ENCODE measurements around the gene CPNE5. TPM values are rescaled to one million over a fixed set of nuclear protein-coding genes. Genes with fewer than 3 reads are reported as not detected.

The CPNE5 gene
- polyA plus RNA-seq, 1 donor (not counting 4 experiments of a cell fraction or from before 2014, with no cell fraction given): 0.05 TPM

- dilution Hi-C loops (cut with MboI; ENCODE audit: extremely low pct_ligation_motif_present, low sequenced_read_pairs): no loop called here
- peaks cover 20% of the 10 kb centered on the region for H3K27me3 ChIP-seq (ENCODE audit: control insufficient read depth, extremely low read depth, insufficient read depth, low read length)
- no peaks in the 10 kb centered on the region for H3K36me3 ChIP-seq (ENCODE audit: control insufficient read depth in 2 of 2, extremely low read depth in 1 of 2, insufficient read depth in 2 of 2, low read length in 2 of 2)
- no peak overlapping the region for H3K27ac ChIP-seq (ENCODE audit: control insufficient read depth, insufficient read depth, low read length)
- TF ChIP-seq EZH2 (IDR thresholded peaks at IDR 0.05; ENCODE audit: low read length) (no peak), CTCF (optimal IDR thresholded peaks at IDR 0.05 in 1 of 3, IDR thresholded peaks at IDR 0.05 in 1 of 3, conservative IDR thresholded peaks at IDR 0.05 in 1 of 3; ENCODE audit: extremely low read depth in 1 of 3, insufficient read depth in 2 of 3, low read length in 3 of 3) (peak in 1 of 3 experiments; percentile 32)
- H3K9me3 ChIP-seq (ENCODE audit: control insufficient read depth, low read depth, low read length): no peaks in the 10 kb centered on the region
- no peaks in the 10 kb centered on the region for H4K20me1 ChIP-seq (ENCODE audit: control insufficient read depth, extremely low read depth, insufficient read depth, low read length)
- H3K4me1 ChIP-seq (ENCODE audit: control insufficient read depth, extremely low read depth, insufficient read depth, low read length): no peaks in the 10 kb centered on the region
- no peaks in the 10 kb centered on the region for H3K79me2 ChIP-seq (ENCODE audit: control insufficient read depth, insufficient read depth, low read length)
- FAIRE-seq: no peak
- no peak overlapping the region for H3K9ac ChIP-seq (ENCODE audit: control insufficient read depth, extremely low read depth, insufficient read depth, low read length)
- H3K9me1 ChIP-seq (ENCODE audit: control insufficient read depth, extremely low read depth, insufficient read depth, low read length): no peaks in the 10 kb centered on the region
- no peak overlapping the region for H2AFZ ChIP-seq (ENCODE audit: control insufficient read depth, low read length)
- no peak overlapping the region for H3K4me2 ChIP-seq (ENCODE audit: control insufficient read depth, extremely low read depth, insufficient read depth, low read depth, low read length)
- no peak for DNase-seq (ENCODE audit: low read depth, low spot score)
- no peak overlapping the region for H3K4me3 ChIP-seq (ENCODE audit: control insufficient read depth in 2 of 3, extremely low read depth in 1 of 3, insufficient read depth in 2 of 3, low read depth in 1 of 3, low read length in 3 of 3)
These were observed 29.1 kb downstream of the CPNE5 start for GRCh38 chr6:36809941-36810803.

GRCh38 chr6:36809156-36809555, 30.1 kb downstream of the CPNE5 start:
- Histone ChIP-seq H3K9me3 (ENCODE audit: control insufficient read depth, low read depth, low read length) (no peaks in the 10 kb centered on the region), H3K9ac (ENCODE audit: control insufficient read depth, extremely low read depth, insufficient read depth, low read length) (no peak overlapping the region)

More at GRCh38 chr6:36809156-36809555, 30.1 kb downstream of the CPNE5 start:
- TF ChIP-seq CTCF (optimal IDR thresholded peaks at IDR 0.05 in 1 of 3, IDR thresholded peaks at IDR 0.05 in 1 of 3, conservative IDR thresholded peaks at IDR 0.05 in 1 of 3; ENCODE audit: extremely low read depth in 1 of 3, insufficient read depth in 2 of 3, low read length in 3 of 3) (no peak), EZH2 (IDR thresholded peaks at IDR 0.05; ENCODE audit: low read length) (no peak)
- dilution Hi-C loops (cut with MboI; ENCODE audit: extremely low pct_ligation_motif_present, low sequenced_read_pairs): no loop called here
- H3K27ac ChIP-seq (ENCODE audit: control insufficient read depth, insufficient read depth, low read length): no peak overlapping the region
- FAIRE-seq (no peak), DNase-seq (ENCODE audit: low read depth, low spot score) (no peak)
- no peak overlapping the region for H3K4me3 ChIP-seq (ENCODE audit: control insufficient read depth in 2 of 3, extremely low read depth in 1 of 3, insufficient read depth in 2 of 3, low read depth in 1 of 3, low read length in 3 of 3)
- H3K9me1 ChIP-seq (ENCODE audit: control insufficient read depth, extremely low read depth, insufficient read depth, low read length): no peaks in the 10 kb centered on the region
- H2AFZ ChIP-seq (ENCODE audit: control insufficient read depth, low read length): no peak overlapping the region
- H3K36me3 ChIP-seq (ENCODE audit: control insufficient read depth in 2 of 2, extremely low read depth in 1 of 2, insufficient read depth in 2 of 2, low read length in 2 of 2): no peaks in the 10 kb centered on the region
- no peaks in the 10 kb centered on the region for H3K4me1 ChIP-seq (ENCODE audit: control insufficient read depth, extremely low read depth, insufficient read depth, low read length)
- H3K27me3 ChIP-seq (ENCODE audit: control insufficient read depth, extremely low read depth, insufficient read depth, low read length): peaks cover 23% of the 10 kb centered on the region
- H3K4me2 ChIP-seq (ENCODE audit: control insufficient read depth, extremely low read depth, insufficient read depth, low read depth, low read length): no peak overlapping the region
- H4K20me1 ChIP-seq (ENCODE audit: control insufficient read depth, extremely low read depth, insufficient read depth, low read length): no peaks in the 10 kb centered on the region
- no peaks in the 10 kb centered on the region for H3K79me2 ChIP-seq (ENCODE audit: control insufficient read depth, insufficient read depth, low read length)

Measured in keratinocyte (primary cell).